Measurements from ENCODE around the gene OTOA. TPM values are rescaled to one million over a fixed set of nuclear protein-coding genes. Genes with fewer than 3 reads are reported as not detected.

Gene OTOA
- total and polyA plus RNA-seq, 2 donors from 2014 or later, result 0.13 to 0.39 TPM

DNA sequence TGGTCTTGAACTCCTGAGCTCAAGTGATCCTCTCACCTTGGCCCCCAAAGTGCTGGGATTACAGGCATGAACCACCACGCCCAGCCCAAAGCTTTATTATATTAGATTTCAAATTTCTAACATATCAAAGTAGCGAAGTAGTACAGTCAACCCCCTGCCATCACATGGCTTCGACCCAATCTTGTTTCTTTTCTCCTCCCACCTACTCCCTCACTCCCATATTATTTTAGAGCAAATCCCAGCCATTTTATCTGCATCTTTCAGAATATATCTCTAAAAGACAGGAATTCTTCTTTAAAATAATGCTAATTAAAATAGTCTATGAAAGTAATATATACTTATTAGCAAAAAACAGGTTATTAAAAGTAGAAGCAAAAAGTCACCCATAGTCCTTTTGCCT lies 12.3 kb upstream of the OTOA start:
- no peak for DNase-seq
- no peak overlapping the region for H3K4me3 ChIP-seq (ENCODE audit: low read length in 3 of 3)
- peaks cover 0 to 4% (median 0%) of the 10 kb centered on the region in 3 donors for H3K4me1 ChIP-seq (ENCODE audit: control insufficient read depth in 2 of 3, insufficient read depth in 2 of 3, low read depth in 1 of 3, low read length in 3 of 3)
- H3K27me3 ChIP-seq (ENCODE audit: control insufficient read depth, insufficient read depth, low read length), result no peaks in the 10 kb centered on the region
- peaks cover 0 to 14% (median 0%) of the 10 kb centered on the region in 3 donors for H3K36me3 ChIP-seq (ENCODE audit: control insufficient read depth in 2 of 3, insufficient read depth in 3 of 3, low read length in 3 of 3)
- intact Hi-C loops (cut with DNase I), result no loop called here
- no peak for FAIRE-seq
- no peaks in the 10 kb centered on the region for H3K9me3 ChIP-seq (ENCODE audit: control insufficient read depth in 2 of 3, insufficient read depth in 1 of 3, low read length in 3 of 3)
- H3K9ac ChIP-seq (ENCODE audit: low read length in 3 of 3), result no peak overlapping the region
- TF ChIP-seq, protein P1, sequence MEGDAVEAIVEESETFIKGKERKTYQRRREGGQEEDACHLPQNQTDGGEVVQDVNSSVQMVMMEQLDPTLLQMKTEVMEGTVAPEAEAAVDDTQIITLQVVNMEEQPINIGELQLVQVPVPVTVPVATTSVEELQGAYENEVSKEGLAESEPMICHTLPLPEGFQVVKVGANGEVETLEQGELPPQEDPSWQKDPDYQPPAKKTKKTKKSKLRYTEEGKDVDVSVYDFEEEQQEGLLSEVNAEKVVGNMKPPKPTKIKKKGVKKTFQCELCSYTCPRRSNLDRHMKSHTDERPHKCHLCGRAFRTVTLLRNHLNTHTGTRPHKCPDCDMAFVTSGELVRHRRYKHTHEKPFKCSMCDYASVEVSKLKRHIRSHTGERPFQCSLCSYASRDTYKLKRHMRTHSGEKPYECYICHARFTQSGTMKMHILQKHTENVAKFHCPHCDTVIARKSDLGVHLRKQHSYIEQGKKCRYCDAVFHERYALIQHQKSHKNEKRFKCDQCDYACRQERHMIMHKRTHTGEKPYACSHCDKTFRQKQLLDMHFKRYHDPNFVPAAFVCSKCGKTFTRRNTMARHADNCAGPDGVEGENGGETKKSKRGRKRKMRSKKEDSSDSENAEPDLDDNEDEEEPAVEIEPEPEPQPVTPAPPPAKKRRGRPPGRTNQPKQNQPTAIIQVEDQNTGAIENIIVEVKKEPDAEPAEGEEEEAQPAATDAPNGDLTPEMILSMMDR (IDR thresholded peaks at IDR 0.05; ENCODE audit: borderline replicate concordance, extremely low read depth, insufficient read depth), result no peak
- no peak overlapping the region for H3K27ac ChIP-seq (ENCODE audit: low read depth in 2 of 2, low read length in 2 of 2)

GRCh38 chr16:21652453-21652852 lies 11.3 kb upstream of the OTOA start, which contains the start of gene IGSF6:
Gene IGSF6 (minus strand): TSS chr16:21652608. CDS start chr16:21652598, 10 bp downstream.
- Histone ChIP-seq H3K36me3 (ENCODE audit: control insufficient read depth in 2 of 3, insufficient read depth in 3 of 3, low read length in 3 of 3) (peaks cover 0 to 9% (median 0%) of the 10 kb centered on the region in 3 donors), H3K4me3 (ENCODE audit: low read length in 3 of 3) (no peak within 1 kb of the TSS)
- no peak for FAIRE-seq

GRCh38 chr16:21653571-21653970 lies 10.2 kb upstream of the OTOA start:
- Histone ChIP-seq H3K4me3 (ENCODE audit: low read length in 3 of 3) (no peak overlapping the region), H3K9me3 (ENCODE audit: control insufficient read depth in 2 of 3, insufficient read depth in 1 of 3, low read length in 3 of 3) (no peaks in the 10 kb centered on the region), H3K4me1 (ENCODE audit: control insufficient read depth in 2 of 3, insufficient read depth in 2 of 3, low read depth in 1 of 3, low read length in 3 of 3) (peaks cover 0 to 3% (median 0%) of the 10 kb centered on the region in 3 donors), H3K27me3 (ENCODE audit: control insufficient read depth, insufficient read depth, low read length) (no peaks in the 10 kb centered on the region), H3K27ac (ENCODE audit: low read depth in 2 of 2, low read length in 2 of 2) (no peak overlapping the region), H3K9ac (ENCODE audit: low read length in 3 of 3) (no peak overlapping the region), H3K36me3 (ENCODE audit: control insufficient read depth in 2 of 3, insufficient read depth in 3 of 3, low read length in 3 of 3) (peaks cover 0 to 9% (median 0%) of the 10 kb centered on the region in 3 donors)
- DNase-seq (no peak), FAIRE-seq (no peak)
- intact Hi-C loops (cut with DNase I), result no loop called here
- TF ChIP-seq, protein P1 (IDR thresholded peaks at IDR 0.05; ENCODE audit: borderline replicate concordance, extremely low read depth, insufficient read depth), result no peak

More at GRCh38 chr16:21652453-21652852, 11.3 kb upstream of the OTOA start, which contains the start of gene IGSF6:
- Histone ChIP-seq H3K27ac (ENCODE audit: low read depth in 2 of 2, low read length in 2 of 2) (no peak within 1 kb of the TSS), H3K4me1 (ENCODE audit: control insufficient read depth in 2 of 3, insufficient read depth in 2 of 3, low read depth in 1 of 3, low read length in 3 of 3) (peaks cover 0 to 3% (median 0%) of the 10 kb centered on the region in 3 donors), H3K27me3 (ENCODE audit: control insufficient read depth, insufficient read depth, low read length) (no peaks in the 10 kb centered on the region), H3K9me3 (ENCODE audit: control insufficient read depth in 2 of 3, insufficient read depth in 1 of 3, low read length in 3 of 3) (no peaks in the 10 kb centered on the region), H3K9ac (ENCODE audit: low read length in 3 of 3) (no peak within 1 kb of the TSS)
- no peak for DNase-seq
- TF ChIP-seq, protein P1 (IDR thresholded peaks at IDR 0.05; ENCODE audit: borderline replicate concordance, extremely low read depth, insufficient read depth), result no peak
- intact Hi-C loops (cut with DNase I), result no loop called here

DNA sequence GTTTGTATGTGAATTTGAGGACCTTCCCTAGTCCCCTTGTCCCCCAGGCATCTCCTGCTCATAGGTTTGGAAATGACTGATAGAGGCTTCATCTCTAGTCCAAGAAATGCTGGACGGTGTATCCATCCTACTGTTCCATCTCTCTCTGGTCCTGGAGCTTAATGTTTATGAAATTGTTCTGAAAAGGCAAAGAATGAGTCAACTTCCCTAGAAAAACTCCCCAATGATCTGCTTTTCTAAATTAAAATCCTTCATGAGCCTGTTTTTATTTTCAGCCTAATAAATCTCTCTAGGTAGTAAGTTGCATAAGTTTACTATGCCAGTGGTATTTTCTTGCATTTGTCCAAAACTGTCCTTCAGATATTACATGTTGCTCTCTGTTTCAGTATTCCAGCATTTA lies 9.3 kb upstream of the OTOA start:
- Histone ChIP-seq H3K4me1 (ENCODE audit: control insufficient read depth in 2 of 3, insufficient read depth in 2 of 3, low read depth in 1 of 3, low read length in 3 of 3) (peaks cover 0 to 3% (median 0%) of the 10 kb centered on the region in 3 donors), H3K27me3 (ENCODE audit: control insufficient read depth, insufficient read depth, low read length) (no peaks in the 10 kb centered on the region), H3K36me3 (ENCODE audit: control insufficient read depth in 2 of 3, insufficient read depth in 3 of 3, low read length in 3 of 3) (peaks cover 0 to 9% (median 0%) of the 10 kb centered on the region in 3 donors), H3K9ac (ENCODE audit: low read length in 3 of 3) (no peak overlapping the region), H3K27ac (ENCODE audit: low read depth in 2 of 2, low read length in 2 of 2) (no peak overlapping the region), H3K4me3 (ENCODE audit: low read length in 3 of 3) (no peak overlapping the region), H3K9me3 (ENCODE audit: control insufficient read depth in 2 of 3, insufficient read depth in 1 of 3, low read length in 3 of 3) (no peaks in the 10 kb centered on the region)
- TF ChIP-seq, protein P1 (IDR thresholded peaks at IDR 0.05; ENCODE audit: borderline replicate concordance, extremely low read depth, insufficient read depth), result no peak
- DNase-seq (no peak), FAIRE-seq (no peak)
- intact Hi-C loops (cut with DNase I), result no loop called here

Data from kidney (tissue), 14 donors.